ENCODE results near the gene XKR8.

DNA sequence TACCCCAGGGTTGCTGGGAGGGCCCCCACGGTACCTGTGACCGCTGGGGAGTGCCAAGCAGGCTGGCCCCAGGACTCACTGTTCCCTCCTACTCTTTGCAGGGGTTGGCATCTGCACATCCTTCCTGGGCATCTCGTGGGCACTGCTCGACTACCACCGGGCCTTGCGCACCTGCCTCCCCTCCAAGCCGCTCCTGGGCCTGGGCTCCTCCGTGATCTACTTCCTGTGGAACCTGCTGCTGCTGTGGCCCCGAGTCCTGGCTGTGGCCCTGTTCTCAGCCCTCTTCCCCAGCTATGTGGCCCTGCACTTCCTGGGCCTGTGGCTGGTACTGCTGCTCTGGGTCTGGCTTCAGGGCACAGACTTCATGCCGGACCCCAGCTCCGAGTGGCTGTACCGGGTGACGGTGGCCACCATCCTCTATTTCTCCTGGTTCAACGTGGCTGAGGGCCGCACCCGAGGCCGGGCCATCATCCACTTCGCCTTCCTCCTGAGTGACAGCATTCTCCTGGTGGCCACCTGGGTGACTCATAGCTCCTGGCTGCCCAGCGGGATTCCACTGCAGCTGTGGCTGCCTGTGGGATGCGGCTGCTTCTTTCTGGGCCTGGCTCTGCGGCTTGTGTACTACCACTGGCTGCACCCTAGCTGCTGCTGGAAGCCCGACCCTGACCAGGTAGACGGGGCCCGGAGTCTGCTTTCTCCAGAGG, 6.8 kb downstream of the XKR8 start:
- TF ChIP-seq, protein P1, sequence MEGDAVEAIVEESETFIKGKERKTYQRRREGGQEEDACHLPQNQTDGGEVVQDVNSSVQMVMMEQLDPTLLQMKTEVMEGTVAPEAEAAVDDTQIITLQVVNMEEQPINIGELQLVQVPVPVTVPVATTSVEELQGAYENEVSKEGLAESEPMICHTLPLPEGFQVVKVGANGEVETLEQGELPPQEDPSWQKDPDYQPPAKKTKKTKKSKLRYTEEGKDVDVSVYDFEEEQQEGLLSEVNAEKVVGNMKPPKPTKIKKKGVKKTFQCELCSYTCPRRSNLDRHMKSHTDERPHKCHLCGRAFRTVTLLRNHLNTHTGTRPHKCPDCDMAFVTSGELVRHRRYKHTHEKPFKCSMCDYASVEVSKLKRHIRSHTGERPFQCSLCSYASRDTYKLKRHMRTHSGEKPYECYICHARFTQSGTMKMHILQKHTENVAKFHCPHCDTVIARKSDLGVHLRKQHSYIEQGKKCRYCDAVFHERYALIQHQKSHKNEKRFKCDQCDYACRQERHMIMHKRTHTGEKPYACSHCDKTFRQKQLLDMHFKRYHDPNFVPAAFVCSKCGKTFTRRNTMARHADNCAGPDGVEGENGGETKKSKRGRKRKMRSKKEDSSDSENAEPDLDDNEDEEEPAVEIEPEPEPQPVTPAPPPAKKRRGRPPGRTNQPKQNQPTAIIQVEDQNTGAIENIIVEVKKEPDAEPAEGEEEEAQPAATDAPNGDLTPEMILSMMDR (IDR thresholded peaks at IDR 0.05; ENCODE audit: low read length): no peak
- TF ChIP-seq EZH2 (optimal IDR thresholded peaks at IDR 0.05; ENCODE audit: low read depth, low read length) (no peak), EZH2phosphoT487 (IDR thresholded peaks at IDR 0.05; ENCODE audit: low read length) (no peak)

All from MM.1S (cell line).